ENCODE results near the gene GTPBP3.

The GTPBP3 gene

GRCh38 chr19:17329366-17330261 is 7.7 kb upstream of the GTPBP3 start:
- DNase-seq = no peak

GRCh38 chr19:17330262-17331044 is 6.9 kb upstream of the GTPBP3 start:
- no peak for DNase-seq

GRCh38 chr19:17331045-17331558 is 6.3 kb upstream of the GTPBP3 start:
- DNase-seq = no peak

DNA sequence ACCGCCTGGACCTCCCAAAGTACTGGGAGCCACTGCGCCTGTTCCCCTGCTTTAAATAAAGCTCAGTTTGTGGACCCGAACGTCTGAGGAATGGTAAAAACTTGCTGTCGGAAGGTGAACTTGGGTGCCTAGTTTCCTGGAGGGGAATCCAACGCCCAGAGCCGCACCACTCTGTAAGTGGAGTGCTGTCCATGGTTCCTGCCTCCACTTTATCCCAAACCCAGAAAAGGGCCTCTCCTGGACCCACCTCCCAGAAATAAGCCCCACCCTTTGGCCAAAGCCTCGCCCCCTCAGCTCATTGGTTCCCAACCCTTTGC is 5.0 kb upstream of the GTPBP3 start:
- no peak for DNase-seq

DNA sequence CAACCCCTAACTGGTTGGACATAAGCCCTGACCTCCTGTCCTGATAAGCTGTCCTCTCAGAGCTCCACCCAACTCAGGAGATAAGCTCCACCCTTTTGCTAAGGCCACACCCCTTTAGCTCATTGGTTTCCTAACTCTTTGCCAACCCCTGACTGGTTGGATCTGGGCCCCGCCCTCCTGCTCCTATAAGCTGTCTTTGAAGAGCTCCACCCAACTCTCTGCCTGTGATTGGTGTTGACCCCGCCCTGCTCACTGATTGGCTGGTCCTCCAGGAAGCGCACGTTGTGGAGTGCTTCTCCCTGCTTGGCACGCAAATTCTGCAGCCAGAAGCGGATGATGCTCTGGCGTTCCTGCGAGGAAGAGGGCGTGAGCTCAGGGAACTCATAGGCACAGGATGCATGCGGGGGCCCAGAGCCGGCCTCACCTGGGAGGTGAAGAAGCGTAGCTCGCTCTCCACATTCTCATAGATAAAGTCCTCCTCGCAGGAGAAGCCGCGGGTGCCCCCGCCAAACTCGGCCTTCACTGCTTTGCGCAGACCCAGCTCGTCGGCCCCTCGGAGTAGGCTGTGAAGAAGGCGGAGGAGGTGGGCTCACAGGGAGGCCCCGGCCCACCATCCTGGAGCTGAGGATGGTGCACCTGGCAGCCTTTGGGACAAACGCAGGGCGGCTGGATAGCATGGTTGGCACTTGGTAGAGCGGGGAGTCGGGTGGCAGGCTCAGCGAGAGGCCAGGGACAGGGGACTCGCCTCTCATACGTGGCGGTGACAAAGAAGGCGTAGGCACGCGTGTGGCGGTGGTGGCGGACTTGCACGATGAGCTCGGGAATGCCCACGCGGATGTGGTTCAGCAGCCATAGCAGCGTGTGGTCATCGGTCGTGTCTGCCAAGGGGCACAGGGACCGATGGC is 4.4 kb upstream of the GTPBP3 start:
- DNase-seq = no peak

DNA sequence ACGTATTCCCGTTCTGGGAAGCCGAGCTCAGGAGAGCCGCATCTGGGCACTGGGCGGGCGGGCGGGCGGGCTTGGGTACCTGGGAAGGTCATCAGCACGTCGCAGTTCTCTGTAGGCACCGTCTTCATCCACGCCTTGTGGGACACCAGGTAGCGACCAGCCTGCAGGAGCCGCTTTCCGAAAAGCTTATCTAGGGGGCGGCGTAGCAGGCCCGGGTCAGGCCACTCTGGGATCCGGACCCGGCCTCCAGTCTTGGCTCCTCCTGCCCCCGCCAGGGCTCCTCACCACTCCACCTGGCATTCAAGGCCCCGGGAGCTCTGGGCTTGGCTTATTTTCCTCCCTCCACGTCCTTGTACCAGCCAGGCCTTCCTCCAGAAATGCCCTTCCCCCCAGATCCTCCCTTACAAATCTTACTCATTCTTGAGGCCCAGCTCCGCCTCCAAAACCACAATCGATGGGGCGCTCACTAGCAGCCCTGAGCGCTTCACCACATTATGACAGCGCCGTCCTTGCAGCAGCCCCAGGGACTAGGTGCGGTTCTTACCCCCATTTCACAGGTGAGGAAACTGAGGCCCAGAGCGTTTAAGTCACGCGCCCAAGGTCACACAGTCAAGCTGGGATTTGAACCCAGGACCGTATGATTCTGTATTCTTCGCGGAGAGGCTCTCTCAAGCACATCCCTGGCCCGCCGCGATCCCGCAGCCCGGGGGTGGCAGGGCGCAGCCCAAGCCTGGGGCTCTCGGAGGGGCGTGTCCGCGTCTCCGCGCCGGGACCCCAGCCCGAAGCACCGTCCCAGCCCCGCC is 3.5 kb upstream of the GTPBP3 start:
- no peak for DNase-seq

DNA sequence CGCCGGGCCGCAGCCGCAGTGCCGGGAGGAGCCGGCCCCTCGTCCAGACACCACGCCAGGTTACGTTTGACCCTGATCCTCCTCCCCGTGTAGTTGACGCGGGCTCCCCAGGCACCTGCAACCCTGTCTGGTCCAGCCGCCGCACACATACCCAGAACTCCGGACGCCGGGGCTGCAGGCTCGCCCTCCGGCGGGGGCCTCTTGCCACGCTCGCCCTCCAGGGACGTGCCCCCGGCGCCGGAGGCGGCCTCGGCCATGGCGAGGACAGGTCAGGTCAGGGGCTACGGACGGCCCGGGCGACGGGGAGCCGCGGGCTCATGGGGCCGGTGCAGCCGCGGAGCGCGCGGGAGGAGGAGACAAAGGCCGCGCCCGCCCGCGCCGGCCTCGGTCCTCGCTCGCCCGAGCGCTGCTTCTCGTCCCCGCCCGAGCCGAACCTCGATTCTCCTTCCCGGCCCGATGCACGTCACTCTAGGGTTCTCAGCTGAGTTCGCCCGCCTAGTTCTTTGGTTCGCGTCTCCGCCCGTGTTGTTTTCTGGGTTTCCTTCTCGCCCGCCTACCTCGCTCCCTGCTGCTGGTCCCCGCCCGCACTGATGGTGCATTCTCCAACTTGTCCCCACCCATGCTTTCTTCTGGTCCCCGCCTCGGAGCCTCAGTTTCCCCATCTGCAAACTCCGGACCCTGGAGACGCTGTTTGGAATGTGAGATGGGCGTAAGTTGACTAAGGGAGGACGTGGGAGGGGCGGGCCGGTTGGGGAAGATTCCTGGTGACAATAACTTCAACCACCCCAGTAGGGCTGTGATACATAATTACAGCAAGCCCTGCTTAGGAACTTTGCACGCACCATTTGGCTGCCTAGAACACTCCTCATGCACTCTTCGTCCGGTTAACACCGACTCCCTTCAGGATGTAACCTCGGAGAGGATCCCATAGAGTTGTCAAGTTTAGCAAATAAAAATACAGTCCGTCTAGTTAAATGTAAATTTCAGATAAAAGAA is 2.6 kb upstream of the GTPBP3 start, which contains the start of gene ANO8:
TSS of gene ANO8 (minus strand) at position 442 of the 996 bp plus-strand sequence. CDS start at position 257, 185 bp downstream.
- peak; percentile 95 for DNase-seq

GRCh38 chr19:17335575-17335974 is 1.8 kb upstream of the GTPBP3 start:
- DNase-seq = no peak

DNA sequence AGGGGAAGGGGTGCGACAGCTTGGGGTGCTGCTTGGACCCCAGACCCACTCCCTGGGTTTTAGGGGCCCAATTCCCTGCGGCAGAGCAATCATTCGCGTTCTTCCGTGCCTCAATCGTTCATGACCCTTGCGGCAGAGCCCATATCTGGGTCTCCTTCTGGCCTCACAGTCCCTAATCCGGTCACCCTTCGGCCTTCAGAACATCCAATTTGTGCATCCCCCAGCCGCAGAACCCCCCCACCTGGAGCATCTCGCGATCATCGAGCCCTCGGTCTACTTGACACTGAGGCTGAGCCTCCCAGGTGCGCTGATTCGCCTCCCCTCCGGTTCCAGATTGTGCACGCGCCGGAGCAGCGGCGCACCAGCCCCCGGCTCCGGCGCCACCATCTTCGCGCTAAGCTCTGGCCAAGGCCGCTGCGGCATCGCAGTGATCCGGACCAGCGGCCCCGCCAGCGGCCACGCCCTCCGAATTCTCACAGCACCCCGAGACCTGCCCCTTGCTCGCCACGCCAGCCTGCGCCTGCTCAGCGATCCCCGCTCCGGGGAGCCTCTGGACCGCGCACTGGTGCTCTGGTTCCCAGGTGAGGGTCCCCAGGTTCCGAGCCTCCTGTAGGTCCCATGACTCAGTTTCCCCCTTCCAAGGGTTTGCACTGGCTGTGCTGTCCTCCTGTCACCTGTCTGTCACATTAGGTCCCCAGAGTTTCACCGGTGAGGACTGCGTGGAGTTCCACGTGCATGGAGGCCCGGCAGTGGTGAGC is 501 bp downstream of the GTPBP3 start:
- DNase-seq = no peak

- no peak for DNase-seq
Measured at GRCh38 chr19:17338433-17339078, 1.2 kb downstream of the GTPBP3 start.

DNA sequence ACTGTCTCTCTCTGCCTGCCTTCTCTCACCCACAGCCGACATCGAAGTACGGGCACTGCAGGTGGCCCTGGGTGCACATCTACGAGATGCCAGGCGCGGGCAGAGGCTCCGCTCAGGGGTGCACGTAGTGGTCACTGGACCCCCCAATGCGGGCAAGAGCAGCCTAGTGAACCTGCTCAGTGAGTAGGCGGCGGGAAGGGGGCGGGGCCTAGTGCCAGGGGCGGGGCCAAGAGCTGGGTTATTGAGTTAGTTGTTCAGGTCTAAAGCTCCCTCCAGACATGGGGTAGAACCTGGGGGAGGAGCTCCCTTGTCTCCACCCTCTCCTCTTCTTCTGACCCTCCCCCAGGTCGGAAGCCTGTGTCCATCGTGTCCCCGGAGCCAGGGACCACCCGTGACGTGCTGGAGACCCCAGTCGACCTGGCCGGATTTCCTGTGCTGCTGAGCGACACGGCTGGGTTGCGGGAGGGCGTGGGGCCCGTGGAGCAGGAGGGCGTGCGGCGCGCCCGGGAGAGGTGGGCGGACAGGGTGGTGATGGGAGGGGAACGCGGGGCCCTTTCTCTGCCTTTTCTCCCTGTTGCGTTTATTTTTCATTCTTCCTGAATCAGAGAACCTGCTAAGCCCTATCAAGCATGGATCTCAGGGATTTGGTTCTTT is 1.9 kb downstream of the GTPBP3 start:
- no peak for DNase-seq

DNA sequence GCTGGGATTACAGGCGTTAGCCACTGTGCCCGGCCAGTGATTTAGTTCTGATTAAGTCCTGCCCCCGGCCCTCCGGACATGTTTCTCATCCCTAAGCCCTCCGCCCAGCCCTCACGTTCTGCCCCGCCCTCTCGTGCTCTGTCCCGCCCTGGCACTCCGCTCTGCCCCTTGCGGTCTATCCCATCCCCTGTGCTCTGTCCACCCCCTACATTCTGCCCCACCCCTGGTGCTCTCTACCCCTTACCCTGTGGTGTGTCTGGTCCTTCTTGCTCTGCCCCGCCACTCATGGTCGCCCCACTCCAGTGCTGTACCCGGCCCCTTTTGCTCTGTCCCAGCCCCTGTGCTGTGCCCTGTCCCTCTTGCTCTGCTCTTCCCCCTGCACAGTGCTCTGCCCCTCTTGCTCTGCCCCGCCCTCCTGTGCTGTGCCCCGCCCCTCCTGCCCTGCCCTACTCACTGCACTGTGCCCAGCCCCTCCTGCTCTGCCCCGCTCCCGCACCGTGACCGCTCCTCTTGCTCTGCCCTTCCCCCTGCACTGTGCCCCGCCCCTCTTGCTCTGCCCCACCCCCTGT is 3.0 kb downstream of the GTPBP3 start:
- no peak for DNase-seq

GRCh38 chr19:17340871-17341357 is 3.6 kb downstream of the GTPBP3 start:
- DNase-seq = no peak

DNA sequence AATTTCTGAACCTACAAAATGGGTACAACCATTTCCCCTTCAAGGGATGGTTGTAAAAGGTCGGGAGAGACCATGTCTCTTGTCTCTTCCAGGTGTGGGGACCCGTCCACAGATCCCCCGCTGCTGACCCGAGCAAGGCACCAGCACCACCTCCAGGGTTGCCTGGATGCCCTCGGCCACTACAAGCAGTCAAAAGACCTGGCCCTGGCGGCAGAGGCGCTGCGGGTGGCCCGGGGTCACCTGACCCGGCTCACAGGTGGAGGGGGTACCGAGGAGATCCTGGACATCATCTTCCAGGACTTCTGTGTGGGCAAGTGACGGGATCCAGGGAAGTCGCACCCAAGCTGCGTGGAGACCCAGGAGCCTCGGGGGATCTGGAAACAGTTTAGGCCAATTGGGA is 4.0 kb downstream of the GTPBP3 start:
- DNase-seq = no peak

DNA sequence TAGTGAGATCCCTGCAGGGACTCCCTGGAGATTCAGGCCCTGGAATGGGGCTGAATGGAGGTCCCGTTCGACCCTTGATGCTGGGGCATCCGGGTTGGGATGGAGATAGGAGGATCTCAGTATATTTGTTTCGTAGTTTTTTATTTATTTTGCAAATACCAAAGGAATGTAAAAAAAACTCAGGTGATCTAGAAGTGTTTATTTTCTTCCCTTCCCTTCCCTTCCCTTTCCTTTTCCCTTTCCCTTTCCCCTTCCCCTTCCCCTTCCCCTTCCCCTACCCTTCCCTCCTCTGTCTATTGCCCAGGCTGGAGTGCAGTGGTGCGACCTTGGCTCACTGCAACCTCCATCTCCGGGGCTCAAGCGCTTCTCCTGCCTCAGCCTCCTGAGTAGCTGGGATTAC is 4.5 kb downstream of the GTPBP3 start:
- no peak for DNase-seq

- DNase-seq = peak; percentile 52
Measured at GRCh38 chr19:17346109-17346671, 8.8 kb downstream of the GTPBP3 start.

DNA sequence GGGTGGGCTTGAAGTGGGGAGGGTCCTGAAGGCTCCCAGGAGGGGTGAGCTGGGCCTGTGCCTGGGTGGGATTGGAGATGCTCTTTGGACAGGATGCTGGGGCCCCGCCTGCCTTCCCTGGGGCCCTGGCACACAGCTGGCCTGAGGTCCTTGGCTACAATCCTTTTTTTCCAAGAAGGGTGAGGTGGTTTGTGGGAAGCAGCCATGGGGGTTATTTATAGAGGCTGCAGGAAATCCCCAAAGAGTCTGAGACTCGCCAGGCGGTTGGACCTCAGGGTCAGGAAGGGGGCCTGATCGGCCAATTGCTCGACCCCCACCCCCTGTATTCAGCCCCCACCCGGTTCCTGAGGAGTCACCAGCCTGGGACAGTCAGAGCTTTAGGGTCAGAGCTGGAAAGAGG is 10.0 kb downstream of the GTPBP3 start:
- DNase-seq = no peak

- no peak for DNase-seq
Measured at GRCh38 chr19:17347877-17348276, 10.5 kb downstream of the GTPBP3 start.

All from NCI-H1092 (cell line).